AG10803 (cell line): ENCODE results near the gene CELF5.
"Not testable (repeated sequence)": the region's sequence is repeated elsewhere in the genome, so short reads cannot be mapped to it uniquely, and the experiment has no call there.

Experiments used
- DNase-seq: peaks from one replicate; pipeline ENCODE4 v3.0.0; 2010; ENCODE audit warnings: low read depth
- H3K4me3 ChIP-seq: 2 replicates; pipeline ENCODE4 v1.5.1; 2011; ENCODE audit warnings: mild to moderate bottlenecking, low read length, control low read depth
- CTCF ChIP-seq: conservative IDR thresholded peaks from 2 replicates; pipeline ENCODE4 v1.5.1; 2011; ENCODE audit warnings: mild to moderate bottlenecking, low read length, control low read depth, inconsistent platforms

The CELF5 gene

GRCh38 chr19:3220576-3220975 lies 3.9 kb upstream of the CELF5 start:
- H3K4me3 ChIP-seq = no peak overlapping the region
- TF ChIP-seq CTCF = no peak
- no peak for DNase-seq

- DNase-seq = not testable (repeated sequence)
Measured at GRCh38 chr19:3221576-3221975, 2.9 kb upstream of the CELF5 start.

GRCh38 chr19:3222709-3223108 lies 1.8 kb upstream of the CELF5 start:
- TF ChIP-seq CTCF = no peak
- DNase-seq = no peak
- H3K4me3 ChIP-seq = no peak overlapping the region

More at GRCh38 chr19:3221576-3221975, 2.9 kb upstream of the CELF5 start:
- not testable (repeated sequence) for H3K4me3 ChIP-seq

GRCh38 chr19:3225169-3225485 lies 666 bp downstream of the CELF5 start:
- DNase-seq = no peak
- H3K4me3 ChIP-seq = no peak overlapping the region
- TF ChIP-seq CTCF = no peak

GRCh38 chr19:3225677-3226093 lies 1.2 kb downstream of the CELF5 start:
- DNase-seq = no peak
- TF ChIP-seq CTCF = no peak
- no peak overlapping the region for H3K4me3 ChIP-seq

- DNase-seq = no peak
- no peak overlapping the region for H3K4me3 ChIP-seq
- no peak for TF ChIP-seq CTCF
Measured at GRCh38 chr19:3227054-3227626, 2.7 kb downstream of the CELF5 start.

GRCh38 chr19:3229346-3229743 lies 4.9 kb downstream of the CELF5 start:
- no peak for TF ChIP-seq CTCF
- DNase-seq = no peak
- H3K4me3 ChIP-seq = no peak overlapping the region
